Neuronal stem cell (in vitro differentiated cells): ENCODE measurements around the gene FSTL4.

Experiments
- DNase-seq: peaks from one replicate; pipeline ENCODE4 v3.0.0-alpha.2; 2013; ENCODE audit warnings: low spot score
- H2AFZ ChIP-seq: one replicate; pipeline ENCODE4 v1.6.1; 2013; ENCODE audit warnings: mild to moderate bottlenecking, low read length, inconsistent platforms
- H2AK5ac ChIP-seq: 2 replicates; pipeline ENCODE4 v1.6.1; 2013; ENCODE audit warnings: low read depth, mild to moderate bottlenecking, inconsistent platforms, low read length, moderate library complexity, mixed read lengths
- H2BK120ac ChIP-seq: 2 replicates; pipeline ENCODE4 v1.6.1; 2013; ENCODE audit warnings: low read depth, mild to moderate bottlenecking, inconsistent platforms, low read length, moderate library complexity, mixed read lengths
- H2BK12ac ChIP-seq: one replicate; pipeline ENCODE4 v1.6.1; 2013; ENCODE audit warnings: low read length, inconsistent platforms
- H2BK15ac ChIP-seq: 2 replicates; pipeline ENCODE4 v1.6.1; 2013; ENCODE audit warnings: mild to moderate bottlenecking, low read length, inconsistent platforms, mixed read lengths
- H2BK5ac ChIP-seq: one replicate; pipeline ENCODE4 v1.6.1; 2013; ENCODE audit warnings: inconsistent platforms, mild to moderate bottlenecking, low read length, moderate library complexity
- H3K14ac ChIP-seq: one replicate; pipeline ENCODE4 v1.6.1; 2013; ENCODE audit warnings: low read length, inconsistent platforms
- H3K18ac ChIP-seq: 2 replicates; pipeline ENCODE4 v1.6.1; 2013; ENCODE audit warnings: low read length, inconsistent platforms
- H3K23ac ChIP-seq: 2 replicates; pipeline ENCODE4 v1.6.1; 2013; ENCODE audit warnings: low read depth, mild to moderate bottlenecking, mixed read lengths, low read length, inconsistent platforms; ENCODE audit not compliant: poor library complexity
- H3K27ac ChIP-seq: replicated peaks from 3 replicates; pipeline ENCODE4 v1.5.1; 2013; ENCODE audit warnings: low read length, inconsistent platforms
- H3K27me3 ChIP-seq, 3 experiments: 2 replicates each; pipeline ENCODE4 v1.6.1; 2013; ENCODE audit warnings: low read length in 3 of 3, mild to moderate bottlenecking in 2 of 3, inconsistent platforms in 1 of 3, low read depth in 1 of 3, mixed read lengths in 1 of 3, moderate library complexity in 1 of 3; ENCODE audit not compliant: control insufficient read depth in 3 of 3, insufficient read depth in 3 of 3
- H3K36me3 ChIP-seq, 2 donors: replicated peaks in 1 of 2; 2 replicates each; pipeline ENCODE4 v1.6.1; 2013; ENCODE audit warnings: low read length in 2 of 2; ENCODE audit not compliant: control insufficient read depth in 2 of 2, insufficient read depth in 2 of 2
- H3K4ac ChIP-seq: 2 replicates; pipeline ENCODE4 v1.6.1; 2013; ENCODE audit warnings: inconsistent platforms, mild to moderate bottlenecking, low read length, moderate library complexity
- H3K4me1 ChIP-seq, 2 donors: 1 replicate in 1 of 2; 2 replicates in 1 of 2; pipeline ENCODE4 v1.6.1; 2013; ENCODE audit warnings: low read length in 2 of 2, low read depth in 1 of 2; ENCODE audit not compliant: control insufficient read depth in 2 of 2, insufficient read depth in 1 of 2
- H3K4me2 ChIP-seq: one replicate; pipeline ENCODE4 v1.6.1; 2013; ENCODE audit warnings: mild to moderate bottlenecking, low read length, inconsistent platforms; ENCODE audit not compliant: insufficient read depth, poor library complexity, severe bottlenecking
- H3K4me3 ChIP-seq, 2 donors: 2 replicates each; pipeline ENCODE4 v1.5.1; 2013; ENCODE audit warnings: low read length in 2 of 2, mild to moderate bottlenecking in 2 of 2, inconsistent platforms in 1 of 2, moderate library complexity in 1 of 2
- H3K79me1 ChIP-seq: one replicate; pipeline ENCODE4 v1.6.1; 2013; ENCODE audit warnings: low read depth, mild to moderate bottlenecking, inconsistent platforms, low read length, moderate library complexity
- H3K9ac ChIP-seq: one replicate; pipeline ENCODE4 v1.6.1; 2013; ENCODE audit warnings: mild to moderate bottlenecking, low read depth, low read length, inconsistent platforms; ENCODE audit not compliant: poor library complexity
- H3K9me3 ChIP-seq, 2 donors: replicated peaks in 1 of 2; 2 replicates each; pipeline versions ENCODE3 to v1.6.1; 2013; ENCODE audit warnings: low read length in 2 of 2, mild to moderate bottlenecking in 2 of 2, inconsistent platforms in 1 of 2, low read depth in 1 of 2, mixed read lengths in 1 of 2, moderate library complexity in 1 of 2; ENCODE audit not compliant: control insufficient read depth in 2 of 2, insufficient read depth in 1 of 2
- H4K8ac ChIP-seq: one replicate; pipeline ENCODE4 v1.6.1; 2013; ENCODE audit warnings: low read depth, mild to moderate bottlenecking, inconsistent platforms, low read length, moderate library complexity
- H4K91ac ChIP-seq: one replicate; pipeline ENCODE4 v1.6.1; 2013; ENCODE audit warnings: low read length, low read depth, mild to moderate bottlenecking, inconsistent platforms; ENCODE audit not compliant: poor library complexity
- WGBS, 2 donors: extraction: QIAGEN DNeasy Blood & Tissue Kit; methylation state at CpG; one replicate each; pipeline ENCODE4 v1.1.7; 2013; ENCODE audit warnings: missing lambda C conversion rate in 2 of 2, mixed read lengths in 1 of 2; ENCODE audit not compliant: insufficient read length in 2 of 2, insufficient replicate concordance in 1 of 2; ENCODE audit errors: extremely low coverage in 2 of 2; 5-methylcytosine and 5-hydroxymethylcytosine counted together

Gene FSTL4

GRCh38 chr5:133222979-133223378 lies 389.4 kb downstream of the FSTL4 start:
- Histone ChIP-seq H4K8ac (no peak overlapping the region), H3K27me3 (no peaks in the 10 kb centered on the region), H3K79me1 (no peaks in the 10 kb centered on the region), H3K4me1 (peaks cover 3 to 13% of the 10 kb centered on the region in 2 donors), H2AK5ac (no peak overlapping the region), H3K18ac (no peak overlapping the region), H3K14ac (no peak overlapping the region), H3K4ac (no peak overlapping the region), H3K23ac (no peak overlapping the region), H3K9me3 (no peaks in the 10 kb centered on the region), H2BK120ac (no peak overlapping the region), H3K4me3 (no peak overlapping the region), H3K36me3 (no peaks in the 10 kb centered on the region), H2BK15ac (no peak overlapping the region), H3K27ac (peak overlapping the region; percentile 37), H4K91ac (no peak overlapping the region), H2BK5ac (no peak overlapping the region), H2BK12ac (no peak overlapping the region), H3K4me2 (no peak overlapping the region), H2AFZ (no peak overlapping the region), H3K9ac (no peak overlapping the region)
- no CpG with 5 or more reads among the region's 8 CpGs for WGBS, 2 donors
- no peak for DNase-seq

GRCh38 chr5:133222521-133222920 lies 389.8 kb downstream of the FSTL4 start:
- Histone ChIP-seq H2AFZ (no peak overlapping the region), H3K27ac (peak overlapping the region; percentile 37), H3K79me1 (no peaks in the 10 kb centered on the region), H2BK5ac (peak overlapping the region; percentile 3), H3K4me3 (no peak overlapping the region), H4K91ac (no peak overlapping the region), H3K9ac (no peak overlapping the region), H3K18ac (peak overlapping the region; percentile 58), H2BK15ac (peak overlapping the region; percentile 60), H3K23ac (no peak overlapping the region), H2BK120ac (no peak overlapping the region), H2AK5ac (no peak overlapping the region), H3K14ac (no peak overlapping the region), H3K36me3 (no peaks in the 10 kb centered on the region), H3K9me3 (no peaks in the 10 kb centered on the region), H3K27me3 (no peaks in the 10 kb centered on the region), H2BK12ac (no peak overlapping the region), H3K4me1 (peaks cover 3 to 13% of the 10 kb centered on the region in 2 donors), H3K4me2 (no peak overlapping the region), H4K8ac (no peak overlapping the region), H3K4ac (no peak overlapping the region)
- DNase-seq = no peak
- WGBS, 2 donors = no CpG with 5 or more reads among the region's 4 CpGs

- Histone ChIP-seq H2BK5ac (peak overlapping the region; percentile 3), H4K91ac (no peak overlapping the region), H2BK15ac (peak overlapping the region; percentile 60), H3K23ac (no peak overlapping the region), H3K4me2 (no peak overlapping the region), H3K9ac (no peak overlapping the region), H2AK5ac (peak overlapping the region; percentile 89), H3K27ac (no peak overlapping the region), H3K4me1 (peaks cover 3 to 13% of the 10 kb centered on the region in 2 donors), H3K36me3 (no peaks in the 10 kb centered on the region), H3K18ac (peak overlapping the region; percentile 81), H3K4me3 (no peak overlapping the region), H3K79me1 (no peaks in the 10 kb centered on the region), H3K14ac (no peak overlapping the region), H2BK12ac (no peak overlapping the region), H3K4ac (no peak overlapping the region), H2AFZ (no peak overlapping the region), H4K8ac (peak overlapping the region; percentile 55), H3K27me3 (no peaks in the 10 kb centered on the region), H2BK120ac (no peak overlapping the region), H3K9me3 (no peaks in the 10 kb centered on the region)
- DNase-seq = no peak
- whole genome bisulfite sequencing, 2 donors = no CpG with 5 or more reads among the region's 6 CpGs
These were observed 390.3 kb downstream of the FSTL4 start for GRCh38 chr5:133222040-133222439.

- Histone ChIP-seq H2BK15ac (no peak overlapping the region), H3K9ac (peak overlapping the region; percentile 24), H3K18ac (peak overlapping the region; percentile 30), H3K79me1 (no peaks in the 10 kb centered on the region), H3K14ac (no peak overlapping the region), H3K9me3 (no peaks in the 10 kb centered on the region), H3K23ac (peak overlapping the region; percentile 11), H3K4ac (no peak overlapping the region), H2AK5ac (no peak overlapping the region), H3K27ac (no peak overlapping the region), H2BK12ac (no peak overlapping the region), H2AFZ (no peak overlapping the region), H4K91ac (no peak overlapping the region), H3K36me3 (no peaks in the 10 kb centered on the region), H3K4me2 (no peak overlapping the region), H2BK120ac (no peak overlapping the region), H3K4me1 (peaks cover 3 to 13% of the 10 kb centered on the region in 2 donors), H4K8ac (no peak overlapping the region), H2BK5ac (no peak overlapping the region), H3K27me3 (no peaks in the 10 kb centered on the region), H3K4me3 (no peak overlapping the region)
- WGBS, 2 donors = no CpG with 5 or more reads among the region's 12 CpGs
- DNase-seq = no peak
These were observed 391.3 kb downstream of the FSTL4 start for GRCh38 chr5:133220851-133221674.
